Pancreas (tissue), 10 donors: ENCODE data around the gene RBM3. TPM values are rescaled to one million over a fixed set of nuclear protein-coding genes. Genes with fewer than 3 reads are reported as not detected.

Source experiments
- ATAC-seq, 4 donors: fragments of 200-7000 bp; cut with Tn5 transposase; one replicate each; pipeline versions ENCODE4 v1.8.0 to v1.9.1; 2020; ENCODE audit warnings: mild to moderate bottlenecking in 4 of 4, moderate library complexity in 4 of 4
- DNase-seq, 6 donors: peaks; one replicate each; pipeline ENCODE4 v3.0.0-alpha.2; 2020
- FAIRE-seq: peaks from 2 replicates; lab custom pipeline; 2012; peaks lifted over from hg19 to GRCh38; lab: Jason Lieb, UNC
- H3K27ac ChIP-seq, 4 donors: fragments of 200-600 bp; sonication (generic); 1 replicate in 3 of 4; 2 replicates in 1 of 4; pipeline versions ENCODE4 v1.5.0 to v1.8.0; 2020
- H3K27me3 ChIP-seq, 4 donors: fragments of 200-600 bp; one replicate each; pipeline ENCODE4 v1.8.0; 2021
- H3K36me3 ChIP-seq, 3 donors: fragments of 200-600 bp; sonication (generic) in 1 of 3; one replicate each; pipeline versions ENCODE4 v1.5.0 to v1.8.0; 2020 to 2021
- H3K4me1 ChIP-seq, 3 donors: fragments of 200-600 bp; one replicate each; pipeline ENCODE4 v1.8.0; 2021
- H3K4me3 ChIP-seq, 4 donors: fragments of 200-600 bp; sonication (generic) in 2 of 4; one replicate each; pipeline versions ENCODE4 v1.5.0 to v1.8.0; 2020 to 2021
- H3K9me3 ChIP-seq, 4 donors: fragments of 200-600 bp; one replicate each; pipeline ENCODE4 v1.8.0; 2021
- WGBS, 2 donors: extraction: QIAGEN DNeasy Blood & Tissue Kit; methylation state at CpG; one replicate each; pipeline ENCODE4 v1.1.7; 2013; 5-methylcytosine and 5-hydroxymethylcytosine counted together
- intact Hi-C, 3 donors: fragments of 100-400 bp; cut with DNase I; formaldehyde crosslinking; loops; one replicate each; pipeline versions ENCODE4 v1.11.1 to v1.14.2; 2022
- polyA plus RNA-seq, 2 donors: library from polyadenylated mRNA; stranded (reverse); fragments of 200-250 nt; gene quantifications; one replicate each; pipeline ENCODE4 v1.2.3, GENCODE V29; 2013
- total RNA-seq, 6 donors: library from RNA; stranded (reverse); fragmentation: NEBNext Ultra II Directional in 4 of 6; extraction: Animal tissue kit (Norgen Biotek cat#: 25700) in 4 of 6; gene quantifications; one replicate each; pipeline versions ENCODE4 v1.2.1 to v1.2.4, GENCODE V29; 2021 to 2023
- TF ChIP-seq, protein P1 (sequence below), 4 donors: fragments of 200-600 bp; sonication (generic) in 3 of 4; IDR thresholded peaks; one replicate each; pipeline versions ENCODE4 v1.5.0 to v1.8.0; 2021; ENCODE audit warnings: antibody characterized with exemption in 4 of 4
- donor health status: healthy with polysubstance abuse.
- donor health status: DM: no; HTN: no; CAD: no; lungs with moderate emphysema.
- donor health status: DM: no; HTN: no; CAD: no.
- donor health status: control.
- donor health status: control.
- donor health status: Bipolar disorder and iron deficiency.
- donor health status: DM: yes; HTN: yes; CAD: no.
- donor health status: DM: no; HTN: no; CAD: no.
- donor health status: DM: no; HTN: no; CAD: no.
- donor health status: DM: yes; HTN: yes; CAD: no.

RBM3 gene
- total and polyA plus RNA-seq, 8 donors, result 42.0 to 314 (median 147) TPM

GRCh38 chrX:48575642-48576041 lies 1.4 kb downstream of the RBM3 start:
- DNase-seq (no peak), ATAC-seq (no peak), FAIRE-seq (no peak)
- Histone ChIP-seq H3K4me1 (peaks cover 0 to 13% (median 0%) of the 10 kb centered on the region in 3 donors), H3K4me3 (peak overlapping the region; percentile 41 to 60 (median 56)), H3K9me3 (no peaks in the 10 kb centered on the region), H3K27me3 (no peaks in the 10 kb centered on the region), H3K36me3 (peaks cover 0 to 22% (median 10%) of the 10 kb centered on the region in 3 donors), H3K27ac (no peak overlapping the region)
- WGBS, 2 donors, result 43 to 59% methylated on average over 13 of the region's 13 CpGs
- TF ChIP-seq, protein P1, sequence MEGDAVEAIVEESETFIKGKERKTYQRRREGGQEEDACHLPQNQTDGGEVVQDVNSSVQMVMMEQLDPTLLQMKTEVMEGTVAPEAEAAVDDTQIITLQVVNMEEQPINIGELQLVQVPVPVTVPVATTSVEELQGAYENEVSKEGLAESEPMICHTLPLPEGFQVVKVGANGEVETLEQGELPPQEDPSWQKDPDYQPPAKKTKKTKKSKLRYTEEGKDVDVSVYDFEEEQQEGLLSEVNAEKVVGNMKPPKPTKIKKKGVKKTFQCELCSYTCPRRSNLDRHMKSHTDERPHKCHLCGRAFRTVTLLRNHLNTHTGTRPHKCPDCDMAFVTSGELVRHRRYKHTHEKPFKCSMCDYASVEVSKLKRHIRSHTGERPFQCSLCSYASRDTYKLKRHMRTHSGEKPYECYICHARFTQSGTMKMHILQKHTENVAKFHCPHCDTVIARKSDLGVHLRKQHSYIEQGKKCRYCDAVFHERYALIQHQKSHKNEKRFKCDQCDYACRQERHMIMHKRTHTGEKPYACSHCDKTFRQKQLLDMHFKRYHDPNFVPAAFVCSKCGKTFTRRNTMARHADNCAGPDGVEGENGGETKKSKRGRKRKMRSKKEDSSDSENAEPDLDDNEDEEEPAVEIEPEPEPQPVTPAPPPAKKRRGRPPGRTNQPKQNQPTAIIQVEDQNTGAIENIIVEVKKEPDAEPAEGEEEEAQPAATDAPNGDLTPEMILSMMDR (IDR thresholded peaks at IDR 0.05), result no peak
- intact Hi-C loops, result no loop called here

GRCh38 chrX:48576108-48576507 lies 1.8 kb downstream of the RBM3 start:
- Histone ChIP-seq H3K27me3 (no peaks in the 10 kb centered on the region), H3K9me3 (no peaks in the 10 kb centered on the region), H3K36me3 (peaks cover 0 to 22% (median 10%) of the 10 kb centered on the region in 3 donors), H3K4me1 (peaks cover 0 to 13% (median 0%) of the 10 kb centered on the region in 3 donors), H3K27ac (no peak overlapping the region), H3K4me3 (peak overlapping the region in 3 of 4 donors; percentile 52 to 60 (median 59))
- TF ChIP-seq, protein P1 (IDR thresholded peaks at IDR 0.05), result no peak
- FAIRE-seq, result no peak
- intact Hi-C loops, result no loop called here
- ATAC-seq, result no peak
- WGBS, 2 donors, result 29 to 49% methylated on average over 6 of the region's 6 CpGs
- no peak for DNase-seq

DNA sequence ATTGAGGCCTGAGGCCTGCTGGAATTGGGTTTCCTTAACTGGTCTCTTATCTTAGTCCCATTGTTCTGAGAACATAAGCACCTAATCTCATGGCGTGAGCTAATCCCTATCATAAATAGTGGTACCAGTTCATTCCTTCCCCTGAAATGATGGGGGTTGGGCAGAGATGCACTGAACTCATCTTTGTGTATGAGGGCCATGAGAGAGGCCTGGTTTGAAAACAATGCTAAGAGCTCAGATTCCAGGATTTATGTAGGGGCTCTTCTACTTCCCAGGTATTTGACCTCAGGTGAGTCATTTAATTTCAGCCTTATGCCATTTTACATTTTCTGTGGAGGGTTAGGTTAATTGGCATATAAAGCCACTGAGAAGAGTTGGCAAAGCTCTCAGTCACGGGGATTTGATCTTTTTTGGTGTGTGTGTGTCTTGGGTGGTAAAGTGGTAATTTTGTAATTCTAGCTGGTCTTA lies 4.4 kb downstream of the RBM3 start:
- Histone ChIP-seq H3K36me3 (peaks cover 0 to 22% (median 10%) of the 10 kb centered on the region in 3 donors), H3K27ac (no peak overlapping the region), H3K9me3 (no peaks in the 10 kb centered on the region), H3K4me3 (no peak overlapping the region), H3K27me3 (no peaks in the 10 kb centered on the region), H3K4me1 (peaks cover 0 to 13% (median 0%) of the 10 kb centered on the region in 3 donors)
- 63 to 84% methylated on average over 2 of the region's 2 CpGs for WGBS, 2 donors
- intact Hi-C loops, result no loop called here
- DNase-seq (no peak), ATAC-seq (no peak), FAIRE-seq (no peak)
- TF ChIP-seq, protein P1 (IDR thresholded peaks at IDR 0.05), result no peak

DNA sequence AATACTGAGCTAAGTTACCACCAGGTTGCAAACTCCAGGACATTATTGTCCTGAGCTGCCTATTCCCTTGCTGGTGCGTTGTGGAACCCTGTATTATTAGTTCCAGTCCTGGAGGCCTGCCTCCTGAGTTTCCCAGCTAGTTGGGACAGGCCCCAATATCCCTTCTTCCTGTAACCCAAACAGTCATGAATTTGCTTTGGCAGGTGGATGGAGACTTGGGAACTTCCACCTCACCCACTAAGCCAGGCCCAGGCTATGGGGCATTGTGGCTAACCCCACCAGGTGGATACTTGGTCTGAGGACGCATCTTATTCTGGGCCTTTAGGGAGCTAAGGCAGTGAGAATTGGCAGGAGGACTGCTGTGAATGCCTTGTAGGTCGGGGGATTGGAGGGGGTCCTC lies 5.0 kb downstream of the RBM3 start:
- no peaks in the 10 kb centered on the region for H3K9me3 ChIP-seq
- H3K27ac ChIP-seq, result no peak overlapping the region
- H3K36me3 ChIP-seq, result peaks cover 0 to 22% (median 10%) of the 10 kb centered on the region in 3 donors
- 88 to 91% methylated on average over 3 of the region's 3 CpGs for WGBS, 2 donors
- intact Hi-C loops, result no loop called here
- DNase-seq, result no peak
- no peak for ATAC-seq
- H3K27me3 ChIP-seq, result no peaks in the 10 kb centered on the region
- no peak for FAIRE-seq
- peaks cover 0 to 13% (median 0%) of the 10 kb centered on the region in 3 donors for H3K4me1 ChIP-seq
- TF ChIP-seq, protein P1 (IDR thresholded peaks at IDR 0.05), result no peak
- H3K4me3 ChIP-seq, result no peak overlapping the region

GRCh38 chrX:48580662-48581061 lies 6.4 kb downstream of the RBM3 start:
- peaks cover 0 to 12% (median 0%) of the 10 kb centered on the region in 3 donors for H3K4me1 ChIP-seq
- no peaks in the 10 kb centered on the region for H3K27me3 ChIP-seq
- peaks cover 0 to 18% (median 6%) of the 10 kb centered on the region in 3 donors for H3K36me3 ChIP-seq
- intact Hi-C loops, result no loop called here
- no peaks in the 10 kb centered on the region for H3K9me3 ChIP-seq
- DNase-seq (no peak), ATAC-seq (peak in 1 of 4 donors; percentile 34), FAIRE-seq (no peak)
- TF ChIP-seq, protein P1 (IDR thresholded peaks at IDR 0.05), result no peak
- no peak overlapping the region for H3K4me3 ChIP-seq
- no peak overlapping the region for H3K27ac ChIP-seq
- 80 to 100% methylated on average over 1 of the region's 1 CpG for WGBS, 2 donors
